ENCODE data around the gene GRB2.

The GRB2 gene

GRCh38 chr17:75273977-75274708, 131.3 kb downstream of the GRB2 start:
- DNase-seq, result no peak

GRCh38 chr17:75272848-75273184, 132.7 kb downstream of the GRB2 start:
- no peak for DNase-seq

GRCh38 chr17:75271955-75272847, 133.3 kb downstream of the GRB2 start:
- no peak for DNase-seq

- peak; percentile 83 for DNase-seq
These were observed 134.1 kb downstream of the GRB2 start for GRCh38 chr17:75271233-75271954.

GRCh38 chr17:75270966-75271232, 134.6 kb downstream of the GRB2 start, which contains the start of gene MIF4GD:
TSS of gene MIF4GD (minus strand) at chr17:75271231. CDS start at chr17:75270195, 1,036 bp downstream.
- no peak for DNase-seq

GRCh38 chr17:75270218-75270965, 135.1 kb downstream of the GRB2 start:
- DNase-seq, result peak; percentile 29

GRCh38 chr17:75269844-75270217, 135.6 kb downstream of the GRB2 start:
- no peak for DNase-seq
